Spleen (tissue), 7 donors: ENCODE results near the gene APOL6.

ENCODE experiments used
- CTCF ChIP-seq, 11 experiments: fragments of 200-600 bp in 7 of 11; fragments of 450-650 bp in 4 of 11; sonication (generic) in 4 of 11; IDR thresholded peaks in 8 of 11; conservative IDR thresholded peaks in 3 of 11; 1 replicate in 7 of 11; 2 replicates in 4 of 11; pipeline versions ENCODE4 v1.4.0 to v1.8.0; 2016 to 2021; ENCODE audit warnings: antibody characterized with exemption in 11 of 11, inconsistent platforms in 4 of 11, mild to moderate bottlenecking in 1 of 11
- POLR2A ChIP-seq, 3 donors: fragments of 450-650 bp; IDR thresholded peaks; one replicate each; pipeline ENCODE4 v1.5.1; 2017; ENCODE audit warnings: antibody characterized with exemption in 3 of 3, mild to moderate bottlenecking in 1 of 3
- POLR2AphosphoS5 ChIP-seq, 3 donors: sonication (generic); formaldehyde crosslinking; IDR thresholded peaks; one replicate each; pipeline ENCODE4 v1.5.1; 2017; ENCODE audit warnings: antibody characterized with exemption in 3 of 3
- donor health status: DM: no; HTN: no; CAD: no; lungs with moderate emphysema.
- donor health status: DM: no; HTN: no; CAD: no.
- donor health status: DM: no; HTN: no; CAD: no.

GRCh38 chr22:35634943-35635540 lies 13.2 kb upstream of the APOL6 start:
- TF ChIP-seq CTCF (IDR thresholded peaks at IDR 0.05 in 8 of 11, conservative IDR thresholded peaks at IDR 0.05 in 3 of 11) (no peak), POLR2A (IDR thresholded peaks at IDR 0.05) (no peak), POLR2AphosphoS5 (IDR thresholded peaks at IDR 0.05) (no peak)
